ENCODE data around the gene CLUH. TPM values are rescaled to one million over a fixed set of nuclear protein-coding genes. Genes with fewer than 3 reads are reported as not detected.
"Not testable (repeated sequence)": the region's sequence is repeated elsewhere in the genome, so short reads cannot be mapped to it uniquely, and the experiment has no call there.

Gene CLUH
- total RNA-seq, 1 experiment from 2014 or later = 161 TPM

DNA sequence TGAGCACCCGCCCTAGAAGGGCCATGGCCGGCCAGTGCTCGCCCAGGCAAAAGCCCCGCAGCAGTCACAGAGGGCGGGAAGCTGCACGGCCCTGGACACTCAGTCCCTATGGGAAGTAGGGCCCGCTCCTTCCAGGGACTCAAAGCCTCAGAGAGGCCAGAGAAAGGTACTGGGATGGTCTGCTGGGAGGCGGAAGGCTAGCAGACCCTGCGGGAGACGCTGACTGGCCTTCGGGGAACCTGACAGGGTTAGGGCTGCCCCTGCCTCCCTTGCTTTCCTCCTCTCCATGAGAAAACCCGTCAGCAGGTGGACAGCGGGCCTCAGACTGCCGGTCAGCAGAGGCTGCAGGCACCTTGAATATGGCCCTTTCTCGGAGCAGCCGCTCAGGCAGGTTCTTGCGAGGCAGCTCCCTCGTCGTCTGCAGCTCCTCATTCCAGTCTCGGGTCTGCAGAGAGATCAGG lies 11.5 kb downstream of the CLUH start:
- no TSS peak for BruUV-seq (replicated peaks)
- POLR2A ChIA-PET = no interaction called here
- Mint-ChIP-seq H3K4me3 (ENCODE audit: unreplicated experiment) (no peak overlapping the region), H3K27ac (ENCODE audit: unreplicated experiment) (no peak overlapping the region), H3K27me3 (ENCODE audit: insufficient read depth, unreplicated experiment) (no peaks in the 10 kb centered on the region), H3K36me3 (ENCODE audit: insufficient read depth, unreplicated experiment) (peaks cover 81% of the 10 kb centered on the region), H3K4me1 (ENCODE audit: low read depth, unreplicated experiment) (no peaks in the 10 kb centered on the region), H3K9me3 (ENCODE audit: unreplicated experiment) (no peaks in the 10 kb centered on the region)
- DNase-seq = peak in 1 of 2 experiments; percentile 23
- TF ChIP-seq, protein P1, sequence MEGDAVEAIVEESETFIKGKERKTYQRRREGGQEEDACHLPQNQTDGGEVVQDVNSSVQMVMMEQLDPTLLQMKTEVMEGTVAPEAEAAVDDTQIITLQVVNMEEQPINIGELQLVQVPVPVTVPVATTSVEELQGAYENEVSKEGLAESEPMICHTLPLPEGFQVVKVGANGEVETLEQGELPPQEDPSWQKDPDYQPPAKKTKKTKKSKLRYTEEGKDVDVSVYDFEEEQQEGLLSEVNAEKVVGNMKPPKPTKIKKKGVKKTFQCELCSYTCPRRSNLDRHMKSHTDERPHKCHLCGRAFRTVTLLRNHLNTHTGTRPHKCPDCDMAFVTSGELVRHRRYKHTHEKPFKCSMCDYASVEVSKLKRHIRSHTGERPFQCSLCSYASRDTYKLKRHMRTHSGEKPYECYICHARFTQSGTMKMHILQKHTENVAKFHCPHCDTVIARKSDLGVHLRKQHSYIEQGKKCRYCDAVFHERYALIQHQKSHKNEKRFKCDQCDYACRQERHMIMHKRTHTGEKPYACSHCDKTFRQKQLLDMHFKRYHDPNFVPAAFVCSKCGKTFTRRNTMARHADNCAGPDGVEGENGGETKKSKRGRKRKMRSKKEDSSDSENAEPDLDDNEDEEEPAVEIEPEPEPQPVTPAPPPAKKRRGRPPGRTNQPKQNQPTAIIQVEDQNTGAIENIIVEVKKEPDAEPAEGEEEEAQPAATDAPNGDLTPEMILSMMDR (IDR thresholded peaks at IDR 0.05; ENCODE audit: insufficient read depth in 1 of 2, low read depth in 1 of 2, low read length in 1 of 2, severe bottlenecking in 1 of 2, unreplicated experiment in 1 of 2) = no peak
- no peak overlapping the region for H3K4me3 ChIP-seq (ENCODE audit: low read depth, low read length)
- CTCF ChIA-PET = interaction anchor here (0.6 to 0.7 kb wide), 2 partner anchors 14 to 156 kb away, joined by 4 to 13 read pairs; no protein-coding TSS in a partner anchor
- no peaks in the 10 kb centered on the region for H3K9me3 ChIP-seq
- H3K27me3 ChIP-seq (replicated peaks; ENCODE audit: control insufficient read depth, insufficient read depth, low read length) = no peaks in the 10 kb centered on the region
- intact Hi-C loops (cut with micrococcal nuclease; ENCODE audit: unreplicated experiment) = no loop called here
- peaks cover 4% of the 10 kb centered on the region; the same call in 1 of the 2 replicates for H3K36me3 ChIP-seq (ENCODE audit: control insufficient read depth, insufficient read depth, low read length)
- H3K4me1 ChIP-seq = no peaks in the 10 kb centered on the region

DNA sequence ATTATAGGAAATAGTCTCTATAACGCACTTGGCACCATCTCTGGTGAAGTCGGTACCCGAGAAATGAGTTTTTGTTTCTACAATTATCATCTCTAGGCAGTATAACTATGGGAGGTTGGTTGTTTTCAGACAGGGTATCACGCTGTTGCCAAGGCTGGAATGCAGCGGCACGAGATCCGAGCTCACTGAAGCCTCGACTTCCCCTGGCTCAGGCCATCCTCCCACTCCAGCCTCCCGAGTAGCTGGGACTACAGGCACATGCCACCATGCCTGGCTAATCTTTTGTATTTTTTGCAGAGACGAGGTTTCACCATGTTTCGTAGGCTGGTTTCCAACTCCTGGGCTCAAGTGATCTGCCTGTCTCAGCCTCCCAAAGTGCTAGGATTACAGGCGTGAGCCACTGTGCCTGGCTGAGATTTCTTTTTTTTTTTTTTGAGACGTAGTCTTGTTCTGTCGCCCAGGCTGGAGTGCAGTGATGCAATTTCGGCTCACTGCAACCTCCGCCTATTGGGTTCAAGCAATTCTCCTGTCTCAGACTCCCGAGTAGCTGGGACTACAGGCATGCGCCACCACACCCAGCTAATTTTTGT lies 12.3 kb downstream of the CLUH start:
- H3K4me3 ChIP-seq (ENCODE audit: low read depth, low read length); intact Hi-C loops (cut with micrococcal nuclease; ENCODE audit: unreplicated experiment); H3K4me1 Mint-ChIP-seq (ENCODE audit: low read depth, unreplicated experiment); DNase-seq; POLR2A ChIA-PET; H3K27me3 ChIP-seq (replicated peaks; ENCODE audit: control insufficient read depth, insufficient read depth, low read length); BruUV-seq (replicated peaks); H3K27me3 Mint-ChIP-seq (ENCODE audit: insufficient read depth, unreplicated experiment); H3K36me3 ChIP-seq (ENCODE audit: control insufficient read depth, insufficient read depth, low read length); H3K9me3 ChIP-seq; H3K4me3 Mint-ChIP-seq (ENCODE audit: unreplicated experiment); H3K4me1 ChIP-seq; H3K27ac Mint-ChIP-seq (ENCODE audit: unreplicated experiment); H3K9me3 Mint-ChIP-seq (ENCODE audit: unreplicated experiment): not testable (repeated sequence)
- H3K36me3 Mint-ChIP-seq (ENCODE audit: insufficient read depth, unreplicated experiment) = peaks cover 73% of the 10 kb centered on the region
- CTCF ChIA-PET = interaction anchor here (0.6 to 0.7 kb wide), 2 partner anchors 14 to 156 kb away, joined by 4 to 13 read pairs; no protein-coding TSS in a partner anchor

DNA sequence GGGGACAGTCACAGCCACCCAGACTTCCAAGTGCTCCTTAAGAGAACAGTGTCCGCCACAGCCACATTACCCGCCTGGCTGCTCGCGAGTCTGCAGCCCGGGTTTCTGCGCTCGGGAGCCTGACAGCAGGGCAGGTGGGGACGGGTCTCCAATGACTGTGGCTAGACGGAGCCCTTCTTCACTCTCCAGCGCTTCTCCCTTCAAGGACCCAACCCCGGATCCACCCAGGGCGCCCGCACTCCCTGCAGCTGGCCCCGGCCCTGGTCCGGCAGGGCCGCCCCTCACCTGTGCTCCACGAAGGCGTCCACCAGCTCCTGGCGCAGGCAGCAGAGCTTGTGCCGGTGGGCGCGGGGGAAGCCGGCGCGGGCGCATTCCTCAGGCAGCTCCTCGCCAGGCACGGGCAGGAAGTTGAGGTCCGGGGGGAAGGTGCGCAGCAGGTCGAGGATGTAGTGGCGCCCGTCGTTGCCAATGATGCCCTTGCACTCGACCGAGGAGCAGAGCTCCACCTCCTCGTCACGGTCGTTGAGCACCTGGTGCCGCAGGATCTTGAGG lies 13.9 kb downstream of the CLUH start:
- no peak overlapping the region for H3K4me3 ChIP-seq (ENCODE audit: low read depth, low read length)
- peak in 1 of 2 experiments; percentile 34 for DNase-seq
- intact Hi-C loops (cut with micrococcal nuclease; ENCODE audit: unreplicated experiment) = no loop called here
- H3K4me3 Mint-ChIP-seq (ENCODE audit: unreplicated experiment) = no peak overlapping the region
- no peaks in the 10 kb centered on the region for H3K9me3 ChIP-seq
- H3K27me3 Mint-ChIP-seq (ENCODE audit: insufficient read depth, unreplicated experiment) = no peaks in the 10 kb centered on the region
- CTCF ChIA-PET = interaction anchor here (0.5 to 0.6 kb wide), 2 partner anchors 11 to 1024 kb away, joined by 4 read pairs; no protein-coding TSS in a partner anchor
- H3K4me1 ChIP-seq = no peaks in the 10 kb centered on the region
- no peak overlapping the region for H3K27ac Mint-ChIP-seq (ENCODE audit: unreplicated experiment)
- POLR2A ChIA-PET = no interaction called here
- H3K4me1 Mint-ChIP-seq (ENCODE audit: low read depth, unreplicated experiment) = no peaks in the 10 kb centered on the region
- BruUV-seq (replicated peaks) = no TSS peak
- peaks cover 77% of the 10 kb centered on the region for H3K36me3 Mint-ChIP-seq (ENCODE audit: insufficient read depth, unreplicated experiment)
- TF ChIP-seq, protein P1 (IDR thresholded peaks at IDR 0.05; ENCODE audit: insufficient read depth in 1 of 2, low read depth in 1 of 2, low read length in 1 of 2, severe bottlenecking in 1 of 2, unreplicated experiment in 1 of 2) = no peak
- H3K36me3 ChIP-seq (ENCODE audit: control insufficient read depth, insufficient read depth, low read length) = peaks cover 6% of the 10 kb centered on the region
- H3K9me3 Mint-ChIP-seq (ENCODE audit: unreplicated experiment) = no peaks in the 10 kb centered on the region
- H3K27me3 ChIP-seq (replicated peaks; ENCODE audit: control insufficient read depth, insufficient read depth, low read length) = no peaks in the 10 kb centered on the region
